SK-N-MC (cell line): ENCODE data around the gene NISCH.

Experiments used
- EZH2 ChIP-seq: fragments of 200-600 bp; sonication (generic); IDR thresholded peaks from one replicate; pipeline ENCODE4 v1.6.1; 2017; ENCODE audit warnings: antibody characterized with exemption
- POLR2AphosphoS5 ChIP-seq: IDR thresholded peaks from 2 replicates; pipeline ENCODE4 v1.6.1; 2012; ENCODE audit warnings: mild to moderate bottlenecking, low read depth, low read length, borderline replicate concordance

- no peak for TF ChIP-seq POLR2AphosphoS5
- TF ChIP-seq EZH2 = no peak
These were observed 29.5 kb downstream of the NISCH start for GRCh38 chr3:52484680-52485461.
